ENCODE measurements around the gene AGPS. TPM values are rescaled to one million over a fixed set of nuclear protein-coding genes. Genes with fewer than 3 reads are reported as not detected.
A peak's percentile ranks its signal among the peaks of the same experiment; 100 is the strongest.

The AGPS gene
- total and polyA plus RNA-seq, 2 donors (not counting 1 experiment from before 2014, with no cell fraction given): 15.9 to 18.0 TPM

DNA sequence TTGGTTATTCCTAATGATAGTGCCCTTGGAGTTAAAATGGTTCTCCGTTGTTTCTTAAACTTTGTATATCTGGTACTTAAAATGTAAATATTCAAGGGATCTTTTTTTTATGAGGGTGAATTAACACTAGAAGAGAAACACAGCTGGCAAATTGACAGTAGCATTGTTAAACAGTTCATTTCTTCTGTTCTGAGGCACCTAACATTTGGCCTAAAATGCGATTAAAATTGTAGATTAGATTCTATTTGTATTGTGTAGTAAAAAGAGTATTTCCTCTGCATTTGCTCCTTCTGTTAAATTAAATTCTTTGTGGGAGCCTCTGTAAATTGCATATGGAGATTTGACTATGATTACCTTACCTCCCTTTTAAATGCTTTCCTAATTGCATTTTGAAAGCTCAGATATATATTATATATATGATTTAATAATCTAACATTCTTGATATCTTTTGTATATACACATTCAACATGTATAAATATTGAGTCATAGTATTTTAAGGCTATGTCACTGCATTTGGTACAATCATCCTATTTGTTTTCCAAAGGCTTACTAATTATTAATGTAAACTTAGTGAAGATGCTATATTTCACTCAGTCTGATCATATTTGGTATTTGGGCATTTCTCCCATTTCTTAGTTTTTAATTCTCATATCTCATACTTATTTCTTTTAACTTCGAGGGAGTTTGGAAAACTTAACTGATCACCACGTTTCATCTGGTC lies 124.4 kb downstream of the AGPS start:
- TF ChIP-seq, protein P1, sequence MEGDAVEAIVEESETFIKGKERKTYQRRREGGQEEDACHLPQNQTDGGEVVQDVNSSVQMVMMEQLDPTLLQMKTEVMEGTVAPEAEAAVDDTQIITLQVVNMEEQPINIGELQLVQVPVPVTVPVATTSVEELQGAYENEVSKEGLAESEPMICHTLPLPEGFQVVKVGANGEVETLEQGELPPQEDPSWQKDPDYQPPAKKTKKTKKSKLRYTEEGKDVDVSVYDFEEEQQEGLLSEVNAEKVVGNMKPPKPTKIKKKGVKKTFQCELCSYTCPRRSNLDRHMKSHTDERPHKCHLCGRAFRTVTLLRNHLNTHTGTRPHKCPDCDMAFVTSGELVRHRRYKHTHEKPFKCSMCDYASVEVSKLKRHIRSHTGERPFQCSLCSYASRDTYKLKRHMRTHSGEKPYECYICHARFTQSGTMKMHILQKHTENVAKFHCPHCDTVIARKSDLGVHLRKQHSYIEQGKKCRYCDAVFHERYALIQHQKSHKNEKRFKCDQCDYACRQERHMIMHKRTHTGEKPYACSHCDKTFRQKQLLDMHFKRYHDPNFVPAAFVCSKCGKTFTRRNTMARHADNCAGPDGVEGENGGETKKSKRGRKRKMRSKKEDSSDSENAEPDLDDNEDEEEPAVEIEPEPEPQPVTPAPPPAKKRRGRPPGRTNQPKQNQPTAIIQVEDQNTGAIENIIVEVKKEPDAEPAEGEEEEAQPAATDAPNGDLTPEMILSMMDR (conservative IDR thresholded peaks at IDR 0.05 in 1 of 2, IDR thresholded peaks at IDR 0.05 in 1 of 2; ENCODE audit: low read depth in 1 of 2, low read length in 2 of 2): no peak
- no peak for TF ChIP-seq EZH2 (IDR thresholded peaks at IDR 0.05; ENCODE audit: low read length, missing control alignments)
- peak in 1 of 2 donors; percentile 7 for DNase-seq (ENCODE audit: low read depth in 2 of 2)

DNA sequence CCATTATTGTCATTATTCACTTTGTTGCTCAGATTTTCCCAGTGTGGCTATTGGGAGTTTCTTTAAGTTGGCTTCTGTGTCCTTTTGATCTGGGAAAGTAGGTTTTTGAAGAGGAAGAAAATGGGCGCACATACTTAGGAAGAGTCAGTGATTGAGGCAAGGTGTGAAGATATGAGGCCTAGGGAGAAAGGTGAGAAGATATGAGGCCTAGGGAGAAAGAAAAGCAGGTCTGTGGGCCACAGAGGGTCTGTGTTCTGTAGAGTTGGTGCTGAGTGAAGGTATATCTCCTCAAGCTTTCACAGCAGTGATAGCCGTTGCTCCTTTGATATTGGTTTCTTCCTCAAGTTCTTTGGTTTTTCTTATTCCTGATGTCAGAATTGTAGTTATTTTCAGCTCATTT lies 126.2 kb downstream of the AGPS start:
- no peak overlapping the region for H3K9ac ChIP-seq (ENCODE audit: insufficient read depth, low read length)
- H3K9me3 ChIP-seq (ENCODE audit: control insufficient read depth, insufficient read depth, low read depth, low read length): no peaks in the 10 kb centered on the region
- H3K4me1 ChIP-seq (ENCODE audit: control insufficient read depth, extremely low read depth, insufficient read depth, low read length): no peaks in the 10 kb centered on the region
- DNase-seq (ENCODE audit: low read depth in 2 of 2): no peak
- no peaks in the 10 kb centered on the region for H3K36me3 ChIP-seq (ENCODE audit: control insufficient read depth, insufficient read depth, low read length)
- H3K4me2 ChIP-seq (ENCODE audit: extremely low read depth, insufficient read depth, low read length): no peak overlapping the region
- no peaks in the 10 kb centered on the region for H4K20me1 ChIP-seq (ENCODE audit: control insufficient read depth, extremely low read depth, insufficient read depth, low read length)
- no peaks in the 10 kb centered on the region for H3K27me3 ChIP-seq (ENCODE audit: control insufficient read depth, insufficient read depth, low read length)
- H2AFZ ChIP-seq (ENCODE audit: low read length): no peak overlapping the region
- no peak overlapping the region for H3K4me3 ChIP-seq (replicated peaks in 1 of 4; ENCODE audit: control extremely low read depth in 1 of 4, insufficient read depth in 1 of 4, low read depth in 3 of 4, low read length in 4 of 4)
- TF ChIP-seq, protein P1 (conservative IDR thresholded peaks at IDR 0.05 in 1 of 2, IDR thresholded peaks at IDR 0.05 in 1 of 2; ENCODE audit: low read depth in 1 of 2, low read length in 2 of 2): no peak
- TF ChIP-seq EZH2 (IDR thresholded peaks at IDR 0.05; ENCODE audit: low read length, missing control alignments): no peak
- no peaks in the 10 kb centered on the region for H3K79me2 ChIP-seq (ENCODE audit: control insufficient read depth, insufficient read depth, low read length)
- H3K27ac ChIP-seq (ENCODE audit: insufficient read depth, low read length): no peak overlapping the region

More for the DNA sequence above, 124.4 kb downstream of the AGPS start:
- no peak overlapping the region for H3K9ac ChIP-seq (ENCODE audit: insufficient read depth, low read length)
- no peaks in the 10 kb centered on the region for H3K36me3 ChIP-seq (ENCODE audit: control insufficient read depth, insufficient read depth, low read length)
- no peaks in the 10 kb centered on the region for H3K27me3 ChIP-seq (ENCODE audit: control insufficient read depth, insufficient read depth, low read length)
- H3K79me2 ChIP-seq (ENCODE audit: control insufficient read depth, insufficient read depth, low read length): no peaks in the 10 kb centered on the region
- no peaks in the 10 kb centered on the region for H3K4me1 ChIP-seq (ENCODE audit: control insufficient read depth, extremely low read depth, insufficient read depth, low read length)
- no peak overlapping the region for H2AFZ ChIP-seq (ENCODE audit: low read length)
- no peaks in the 10 kb centered on the region for H4K20me1 ChIP-seq (ENCODE audit: control insufficient read depth, extremely low read depth, insufficient read depth, low read length)
- H3K4me3 ChIP-seq (replicated peaks in 1 of 4; ENCODE audit: control extremely low read depth in 1 of 4, insufficient read depth in 1 of 4, low read depth in 3 of 4, low read length in 4 of 4): no peak overlapping the region
- no peaks in the 10 kb centered on the region for H3K9me3 ChIP-seq (ENCODE audit: control insufficient read depth, insufficient read depth, low read depth, low read length)
- no peak overlapping the region for H3K4me2 ChIP-seq (ENCODE audit: extremely low read depth, insufficient read depth, low read length)
- H3K27ac ChIP-seq (ENCODE audit: insufficient read depth, low read length): no peak overlapping the region

DNA sequence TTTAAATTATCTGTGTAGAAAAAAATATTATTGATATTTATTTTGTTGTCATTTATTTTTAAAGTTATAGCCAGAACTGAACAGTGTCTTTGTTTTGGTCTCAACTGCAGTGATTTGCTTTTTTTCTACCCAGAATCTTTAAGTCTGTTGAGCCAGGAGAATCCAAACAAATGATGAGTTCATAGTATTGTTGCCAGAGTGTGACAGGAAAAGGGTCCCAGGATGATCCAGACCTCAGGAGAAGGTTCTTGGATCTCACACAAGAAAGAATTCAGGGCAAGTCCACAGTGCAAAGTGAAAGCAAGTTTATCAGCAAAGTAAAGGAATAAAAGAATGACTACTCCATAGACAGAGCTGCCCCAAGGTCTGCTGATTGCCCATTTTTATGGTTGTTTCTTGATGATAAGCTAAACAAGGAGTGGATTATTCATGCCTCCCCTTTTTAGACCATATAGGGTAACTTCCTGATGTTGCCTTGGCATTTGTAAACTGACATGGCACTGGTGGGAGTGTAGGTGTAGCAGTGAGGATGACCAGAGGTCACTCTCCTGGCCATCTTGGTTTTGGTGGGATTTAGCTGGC lies 127.1 kb downstream of the AGPS start:
- Histone ChIP-seq H3K4me2 (ENCODE audit: extremely low read depth, insufficient read depth, low read length) (no peak overlapping the region), H3K27ac (ENCODE audit: insufficient read depth, low read length) (no peak overlapping the region), H3K9me3 (ENCODE audit: control insufficient read depth, insufficient read depth, low read depth, low read length) (no peaks in the 10 kb centered on the region), H3K27me3 (ENCODE audit: control insufficient read depth, insufficient read depth, low read length) (no peaks in the 10 kb centered on the region), H3K4me1 (ENCODE audit: control insufficient read depth, extremely low read depth, insufficient read depth, low read length) (no peaks in the 10 kb centered on the region), H3K9ac (ENCODE audit: insufficient read depth, low read length) (no peak overlapping the region), H2AFZ (ENCODE audit: low read length) (no peak overlapping the region), H3K4me3 (replicated peaks in 1 of 4; ENCODE audit: control extremely low read depth in 1 of 4, insufficient read depth in 1 of 4, low read depth in 3 of 4, low read length in 4 of 4) (no peak overlapping the region), H3K36me3 (ENCODE audit: control insufficient read depth, insufficient read depth, low read length) (no peaks in the 10 kb centered on the region), H4K20me1 (ENCODE audit: control insufficient read depth, extremely low read depth, insufficient read depth, low read length) (no peaks in the 10 kb centered on the region), H3K79me2 (ENCODE audit: control insufficient read depth, insufficient read depth, low read length) (no peaks in the 10 kb centered on the region)
- no peak for DNase-seq (ENCODE audit: low read depth in 2 of 2)
- TF ChIP-seq, protein P1 (conservative IDR thresholded peaks at IDR 0.05 in 1 of 2, IDR thresholded peaks at IDR 0.05 in 1 of 2; ENCODE audit: low read depth in 1 of 2, low read length in 2 of 2): no peak
- no peak for TF ChIP-seq EZH2 (IDR thresholded peaks at IDR 0.05; ENCODE audit: low read length, missing control alignments)
